GM10847 (cell line): ENCODE measurements around the gene NANOS2.

Experiments used
- POLR2A ChIP-seq: IDR thresholded peaks from 2 replicates; pipeline ENCODE4 v1.6.1; 2011; ENCODE audit not compliant: insufficient read length; ENCODE audit errors: extremely low read depth

The NANOS2 gene

DNA sequence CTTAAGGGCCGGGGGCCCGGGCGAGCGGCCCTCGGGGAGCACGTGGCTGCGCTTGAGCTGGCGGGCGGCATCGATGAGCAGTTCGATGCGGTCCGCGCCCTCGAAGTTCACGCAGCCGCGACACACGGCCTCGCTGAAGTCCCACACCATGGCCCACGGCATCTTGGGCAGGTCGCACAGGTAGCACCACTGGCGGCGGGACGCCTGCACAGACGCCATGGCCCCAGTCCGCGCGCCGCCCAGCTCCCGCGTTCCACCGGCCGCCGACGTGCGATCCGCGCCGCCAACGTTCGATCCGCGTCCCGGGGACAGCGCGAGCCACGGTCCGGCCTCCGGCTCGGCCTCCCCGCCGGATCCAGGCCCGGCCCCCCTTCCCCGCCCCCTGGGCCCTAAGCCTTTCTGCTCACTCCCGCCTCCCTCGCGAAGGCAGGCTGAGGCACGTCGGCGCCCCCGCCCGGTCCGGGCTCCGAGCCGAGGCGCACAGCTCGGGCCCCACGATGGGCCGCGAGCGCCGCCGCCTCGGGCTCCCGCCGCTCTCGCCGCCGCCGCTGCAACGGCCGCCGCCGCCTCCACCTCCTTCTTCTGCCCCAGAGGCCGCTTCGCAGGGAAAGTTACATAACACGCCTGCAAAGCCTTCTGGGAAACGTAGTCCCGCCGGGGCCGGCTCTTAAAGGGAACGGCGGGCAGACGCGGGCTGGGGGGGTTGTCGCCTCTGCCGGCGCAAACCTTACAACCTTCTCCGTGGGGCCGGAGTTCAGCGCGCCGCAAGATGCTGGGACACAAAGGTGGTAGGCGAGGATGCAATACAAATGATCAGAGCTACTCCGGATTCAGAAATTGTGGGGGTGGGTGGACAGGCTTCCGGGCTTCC lies 28.8 kb downstream of the NANOS2 start, which contains the start of gene IRF2BP1:
IRF2BP1 (minus strand) TSS at position 586 of the 871 bp plus-strand sequence; CDS start at position 219, 367 bp downstream.
- TF ChIP-seq POLR2A, result peak; percentile 62

DNA sequence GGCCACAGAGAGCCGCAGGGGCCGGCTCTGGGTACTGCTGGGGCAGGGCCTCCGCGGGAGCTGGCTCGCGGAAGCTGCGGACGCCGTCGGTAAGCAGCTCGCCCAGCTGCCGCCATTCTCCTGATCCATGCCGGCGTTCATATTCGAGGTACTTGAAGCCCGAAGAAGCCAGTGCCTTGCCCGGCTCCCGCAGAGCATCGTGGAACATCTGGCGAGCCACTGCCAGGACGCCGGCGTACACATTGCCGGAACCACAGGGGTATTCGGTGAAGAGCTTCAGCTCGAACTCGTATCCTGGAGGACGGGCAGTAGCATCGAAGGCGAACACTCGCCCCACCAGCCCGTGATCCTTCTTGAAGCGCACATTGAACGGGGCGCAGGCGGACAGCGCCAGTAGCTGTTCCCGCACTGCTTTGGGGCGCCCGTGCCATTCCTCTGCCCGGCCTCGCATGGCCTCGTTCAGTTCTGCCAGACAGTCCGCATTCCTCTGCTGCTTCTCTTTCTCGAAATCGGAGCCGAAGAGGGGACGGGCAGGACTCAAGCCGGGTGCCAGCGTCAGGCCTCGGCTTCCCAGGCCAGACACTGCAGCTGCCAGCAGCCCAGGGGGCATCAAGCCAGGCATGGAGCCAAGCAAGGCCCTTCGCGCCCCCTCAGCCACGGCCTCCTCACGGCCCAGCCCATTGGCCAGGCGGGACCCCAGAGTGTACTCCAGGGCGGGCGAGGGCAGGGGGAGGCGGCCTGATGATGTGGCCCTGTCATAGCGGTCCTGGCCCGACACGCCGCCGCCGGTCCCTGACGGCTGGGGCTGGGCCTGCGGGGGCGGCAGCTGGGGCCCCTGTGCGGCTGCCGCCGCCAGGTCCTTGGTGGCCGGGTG lies 29.7 kb downstream of the NANOS2 start:
- no peak for TF ChIP-seq POLR2A

DNA sequence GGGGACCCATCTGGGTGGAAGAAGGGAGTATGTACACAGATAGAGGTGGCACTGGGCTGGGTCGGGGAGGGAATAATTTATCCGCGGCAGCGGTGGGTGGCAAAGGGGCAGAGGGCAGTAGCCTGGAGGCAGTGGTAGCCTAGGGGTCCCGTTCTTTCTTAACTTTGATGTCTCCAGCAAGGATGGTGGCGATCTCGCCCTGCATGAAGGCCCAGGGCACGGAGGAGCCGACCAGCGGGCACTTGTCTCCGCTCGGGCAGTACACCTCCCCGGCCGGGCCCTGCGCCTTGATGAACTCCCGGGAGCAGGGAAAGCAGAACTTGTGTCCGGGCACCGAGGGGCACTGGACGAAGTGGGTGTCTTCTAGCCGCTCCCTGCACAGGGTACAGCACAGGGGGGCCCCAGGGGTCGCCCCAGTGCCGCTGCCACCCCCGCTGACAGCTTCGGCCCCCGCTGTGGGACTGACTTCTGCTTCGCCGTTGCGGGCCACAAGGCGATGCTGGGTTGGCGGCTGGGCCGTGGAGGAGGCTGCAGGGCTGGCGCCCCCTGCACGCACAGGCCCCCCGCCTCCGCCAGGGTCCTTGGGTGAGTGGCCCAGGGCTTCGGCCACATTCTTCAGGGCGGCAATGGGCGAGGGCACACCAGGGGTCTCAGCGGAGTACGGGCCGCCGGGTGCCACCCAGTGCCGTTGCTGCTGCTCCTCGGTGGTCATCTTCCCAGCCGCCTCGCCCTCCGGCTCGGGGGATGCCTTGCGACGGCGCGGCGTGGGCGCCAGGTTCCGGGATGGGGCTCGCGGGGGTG lies 30.5 kb downstream of the NANOS2 start:
- TF ChIP-seq POLR2A, result no peak

- no peak for TF ChIP-seq POLR2A
Observed at GRCh38 chr19:45883586-45883880, 31.0 kb downstream of the NANOS2 start.

DNA sequence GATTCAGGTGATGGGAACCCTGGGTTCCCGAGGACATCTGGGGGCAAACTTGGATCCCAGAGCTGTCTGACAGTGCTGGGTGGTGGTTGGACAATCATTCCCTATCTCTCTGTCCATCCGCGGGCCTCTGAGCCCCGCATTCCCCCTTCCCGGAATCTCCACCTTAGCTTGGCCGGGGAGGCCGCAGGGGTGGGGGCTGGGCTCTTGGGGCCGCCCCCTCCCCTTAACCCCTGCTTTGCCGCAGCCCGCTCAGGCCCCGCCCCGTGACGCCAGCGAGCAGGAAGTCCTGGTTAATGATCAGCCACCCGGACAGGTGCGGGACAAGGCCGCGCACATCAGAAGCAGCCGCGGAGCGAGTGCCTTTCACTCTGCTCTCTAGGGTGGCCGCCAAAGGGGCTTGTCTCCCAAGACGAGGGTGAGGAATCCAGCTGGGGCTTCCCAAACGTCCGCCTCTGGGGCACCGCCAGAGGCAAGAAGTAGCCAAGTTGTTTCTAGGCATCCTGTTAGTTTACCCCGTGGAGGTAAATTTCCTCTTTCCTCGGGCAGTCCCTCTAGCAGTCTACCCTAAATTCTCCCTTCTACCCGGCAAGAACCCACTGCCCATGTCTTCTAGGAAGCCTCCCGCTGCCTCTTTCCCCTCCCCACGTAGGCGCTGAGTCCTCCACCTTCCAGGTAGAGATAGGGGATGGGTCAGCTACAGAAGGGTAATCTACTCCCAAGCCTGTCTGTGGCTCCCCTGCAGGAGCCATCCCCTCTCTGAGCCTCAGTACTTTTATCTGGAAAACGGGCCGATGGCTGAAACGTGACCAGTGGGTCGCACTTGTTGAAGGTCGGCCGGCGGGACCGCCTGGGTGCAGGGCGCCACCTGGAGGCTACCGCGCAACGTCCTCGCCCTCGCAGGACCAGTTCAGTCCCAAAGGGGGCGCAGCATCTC lies 31.7 kb downstream of the NANOS2 start:
- TF ChIP-seq POLR2A, result peak; percentile 78

GRCh38 chr19:45881909-45882528 lies 32.6 kb downstream of the NANOS2 start:
- TF ChIP-seq POLR2A, result no peak

- no peak for TF ChIP-seq POLR2A
Observed at GRCh38 chr19:45881082-45881908, 33.3 kb downstream of the NANOS2 start.

DNA sequence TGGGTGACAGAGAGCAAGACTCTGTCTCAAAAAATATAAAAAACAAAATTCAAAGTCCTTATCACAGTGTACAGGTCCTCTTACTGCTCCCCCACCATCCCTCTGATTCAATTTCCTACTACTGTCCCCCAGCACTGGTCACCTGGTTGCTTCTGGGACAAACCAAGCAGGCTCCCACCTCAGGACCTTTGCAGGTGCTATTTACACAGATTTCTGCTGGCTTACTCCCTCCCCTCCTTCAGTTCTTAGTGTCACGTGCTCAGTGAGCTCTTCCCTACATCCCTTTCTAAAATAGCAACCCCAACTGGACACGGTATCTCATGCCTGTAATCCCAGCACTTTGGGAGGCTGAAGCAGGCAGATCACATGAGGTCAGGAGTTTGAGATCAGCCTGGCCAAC lies 34.6 kb downstream of the NANOS2 start:
- TF ChIP-seq POLR2A, result no peak

- TF ChIP-seq POLR2A, result no peak
Observed at GRCh38 chr19:45879055-45879454, 35.5 kb downstream of the NANOS2 start.

- TF ChIP-seq POLR2A, result no peak
Observed at GRCh38 chr19:45878043-45878794, 36.4 kb downstream of the NANOS2 start.

DNA sequence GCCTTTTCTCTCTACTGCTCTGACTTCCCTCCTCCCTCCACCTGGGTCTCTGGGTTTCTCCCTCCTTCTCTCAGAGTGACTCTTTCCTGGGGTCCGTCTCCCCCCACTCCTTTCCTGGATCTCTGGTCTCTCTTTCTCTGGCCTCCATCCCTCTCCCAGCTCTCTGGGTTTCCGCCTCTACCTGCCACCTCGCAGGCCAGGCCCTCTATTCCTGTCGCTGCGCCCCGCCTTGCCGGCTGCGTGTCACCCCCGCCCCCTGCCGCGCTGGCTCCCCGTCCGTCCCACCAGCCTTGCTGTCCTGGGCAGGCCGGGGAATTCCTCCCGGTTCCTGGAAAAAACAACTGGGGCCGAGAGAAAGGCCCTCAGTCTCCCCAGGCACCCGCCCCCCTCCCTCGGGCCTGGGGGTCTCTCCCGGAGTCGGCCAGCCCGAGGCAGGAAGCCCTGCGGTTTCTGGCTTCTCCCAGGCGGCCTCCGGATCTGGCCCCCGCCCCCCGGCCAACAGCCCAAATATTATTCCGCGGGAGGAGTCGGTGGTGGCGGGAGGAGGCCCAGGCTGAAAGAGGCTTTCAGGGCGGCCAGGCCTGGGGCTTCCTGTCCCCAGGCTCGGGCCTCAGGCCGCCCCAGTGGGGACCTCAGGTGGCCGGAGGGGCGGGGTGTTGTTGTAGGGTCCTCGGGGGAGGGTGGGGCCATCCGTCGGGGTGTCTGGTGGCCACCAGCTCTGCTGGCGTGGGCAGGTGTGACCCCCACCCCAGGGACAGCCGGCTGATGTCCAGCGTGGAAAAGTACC lies 38.0 kb downstream of the NANOS2 start:
- TF ChIP-seq POLR2A, result no peak

DNA sequence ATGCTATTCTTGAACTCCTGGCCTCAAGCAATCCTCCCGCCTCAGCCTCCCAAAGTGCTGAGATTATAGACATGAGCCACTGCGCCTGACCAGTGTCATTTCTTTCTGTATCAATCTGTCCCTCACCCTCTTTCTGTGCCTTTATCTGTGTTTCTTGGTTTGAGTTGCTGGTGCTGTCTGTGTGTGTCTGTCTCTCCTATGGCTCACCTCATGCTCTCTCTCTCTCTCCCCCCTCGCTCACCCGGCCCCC lies 38.5 kb downstream of the NANOS2 start:
- TF ChIP-seq POLR2A, result no peak
